ENCODE measurements around the gene ARHGAP26. TPM values are rescaled to one million over a fixed set of nuclear protein-coding genes. Genes with fewer than 3 reads are reported as not detected.

Gene ARHGAP26
- polyA plus RNA-seq, 3 donors = 9.5 to 14.5 (median 14.4) TPM

DNA sequence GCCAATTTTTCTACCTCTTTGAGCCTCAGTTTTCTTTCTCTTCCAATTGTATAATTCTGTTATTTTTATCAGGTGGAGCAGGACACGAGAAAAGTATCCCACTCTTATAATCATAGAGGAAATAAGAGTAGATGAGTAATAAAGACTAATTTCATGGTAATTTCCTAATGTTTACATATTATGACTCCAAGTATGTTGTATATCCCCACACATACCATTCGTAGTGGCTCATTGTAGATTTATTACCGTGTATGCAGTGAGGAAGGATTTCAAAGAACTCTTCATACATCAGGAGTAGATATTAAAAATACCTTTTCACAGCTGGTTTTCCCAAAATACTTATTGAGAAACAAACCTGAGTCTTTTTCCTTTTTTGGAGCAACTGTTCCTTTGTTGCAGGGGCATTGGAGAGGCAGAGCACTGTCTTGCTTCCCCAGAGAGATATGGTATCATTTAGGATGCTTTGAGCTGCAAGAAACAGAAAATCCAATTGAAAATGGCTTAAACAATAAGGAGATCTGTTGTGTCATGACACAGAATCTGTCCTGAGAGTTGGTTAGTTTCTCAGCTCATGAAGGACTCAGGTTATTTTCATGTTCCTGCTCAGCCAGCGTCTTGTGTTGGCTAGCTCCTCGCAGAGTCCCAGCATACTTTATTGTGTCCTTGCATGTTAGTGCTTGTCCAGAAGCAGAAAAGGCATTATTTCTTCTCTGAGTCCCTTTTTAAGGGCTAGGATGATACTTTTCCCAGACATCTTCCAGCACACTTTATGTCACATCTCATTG, 291.2 kb downstream of the ARHGAP26 start:
- no peak for DNase-seq

DNA sequence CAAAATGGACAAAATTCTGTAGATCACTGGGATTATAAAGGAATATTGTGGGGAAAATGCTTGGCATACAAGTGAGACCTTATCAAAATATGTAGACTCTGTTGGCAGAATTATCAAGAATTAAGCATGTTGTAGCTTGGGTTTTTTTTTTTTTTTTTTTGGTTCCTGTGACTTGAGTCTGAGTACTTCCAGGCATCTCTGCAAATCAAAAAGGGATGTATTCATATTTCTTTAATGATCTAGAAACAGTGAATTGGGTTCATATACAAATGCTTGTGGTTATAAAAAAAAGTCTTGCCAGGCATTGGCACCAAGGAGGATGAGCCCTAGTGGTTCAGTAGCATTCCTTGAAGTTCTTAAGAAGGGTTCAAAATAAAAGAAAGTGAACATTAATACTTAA, 292.2 kb downstream of the ARHGAP26 start:
- no peak for DNase-seq

DNA sequence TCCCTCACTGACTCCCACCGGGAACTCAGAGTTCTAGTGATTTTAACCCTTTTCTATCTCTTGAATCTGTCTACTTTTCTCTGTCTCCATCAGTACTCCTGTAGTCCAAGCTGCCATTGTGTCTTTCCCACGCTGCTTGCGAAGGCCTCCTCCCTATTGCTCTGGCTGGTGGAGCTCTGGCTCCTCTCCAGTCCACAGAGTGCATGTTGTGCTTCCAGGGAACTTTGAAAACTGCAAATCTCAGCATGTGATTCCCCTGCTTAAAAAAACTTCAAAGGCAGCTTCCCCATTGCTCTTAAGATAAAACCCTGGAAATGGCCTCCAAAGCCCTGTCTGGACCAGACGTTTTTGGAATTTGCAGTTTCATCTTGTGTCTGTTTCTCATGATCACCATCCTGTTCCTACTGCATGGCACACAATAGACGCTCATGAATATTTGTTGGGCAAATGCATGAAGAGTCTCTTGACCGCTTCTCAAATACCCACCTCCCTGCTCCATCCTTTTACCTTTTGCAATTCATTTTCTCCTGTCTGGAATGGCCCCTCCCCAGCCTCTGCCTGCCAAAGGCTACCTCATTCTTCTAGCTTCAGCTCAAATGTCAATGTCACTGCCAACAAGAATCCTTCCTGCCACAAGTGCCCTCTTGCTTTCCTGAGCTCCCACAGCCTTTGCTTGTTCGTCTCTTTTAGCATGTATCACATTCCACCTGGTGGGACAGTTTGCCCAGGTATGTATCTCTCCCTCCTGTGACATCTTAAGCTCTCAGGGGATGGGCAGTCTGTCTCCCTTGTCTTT, 293.2 kb downstream of the ARHGAP26 start:
- no peak for DNase-seq

DNA sequence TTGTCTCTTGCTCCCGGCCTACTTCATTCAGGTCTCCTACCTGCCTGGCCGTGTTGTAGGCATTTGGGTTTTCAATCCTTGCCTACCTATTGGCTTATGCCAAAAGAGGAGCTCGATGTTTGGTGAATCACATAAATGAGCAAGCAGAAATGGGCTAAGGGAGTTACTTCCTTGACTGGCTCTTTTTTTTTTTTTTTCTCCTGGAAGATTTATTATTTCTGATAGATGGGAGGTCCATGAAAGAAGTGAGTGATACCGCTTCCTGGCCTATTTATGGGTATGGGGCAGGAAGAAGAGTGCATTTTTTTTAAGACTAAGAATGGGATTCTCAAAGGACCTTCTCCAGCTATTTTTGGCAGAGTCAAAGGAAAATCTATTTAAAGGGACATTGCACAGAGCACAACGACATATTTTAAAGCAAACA, 294.1 kb downstream of the ARHGAP26 start:
- DNase-seq = no peak

DNA sequence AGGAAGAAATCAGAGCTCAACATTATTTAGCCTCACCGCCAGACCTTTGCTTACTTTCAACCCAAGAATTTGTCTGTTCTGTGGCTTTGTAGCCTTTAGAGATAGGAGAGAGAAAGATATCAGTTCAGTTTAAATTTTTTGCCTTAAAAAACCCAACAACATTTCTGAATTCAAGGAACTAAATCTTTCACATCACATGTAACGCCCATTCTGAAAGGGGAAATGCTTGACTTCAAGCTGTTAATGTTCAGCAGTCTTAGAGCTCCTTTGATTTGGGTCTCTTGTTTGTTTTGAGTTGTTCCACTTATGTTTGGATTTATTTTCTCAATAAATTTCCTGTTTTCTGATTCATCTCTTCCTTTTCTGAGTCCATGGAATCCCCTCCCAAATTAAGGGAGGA, 294.5 kb downstream of the ARHGAP26 start:
- no peak for DNase-seq

DNA sequence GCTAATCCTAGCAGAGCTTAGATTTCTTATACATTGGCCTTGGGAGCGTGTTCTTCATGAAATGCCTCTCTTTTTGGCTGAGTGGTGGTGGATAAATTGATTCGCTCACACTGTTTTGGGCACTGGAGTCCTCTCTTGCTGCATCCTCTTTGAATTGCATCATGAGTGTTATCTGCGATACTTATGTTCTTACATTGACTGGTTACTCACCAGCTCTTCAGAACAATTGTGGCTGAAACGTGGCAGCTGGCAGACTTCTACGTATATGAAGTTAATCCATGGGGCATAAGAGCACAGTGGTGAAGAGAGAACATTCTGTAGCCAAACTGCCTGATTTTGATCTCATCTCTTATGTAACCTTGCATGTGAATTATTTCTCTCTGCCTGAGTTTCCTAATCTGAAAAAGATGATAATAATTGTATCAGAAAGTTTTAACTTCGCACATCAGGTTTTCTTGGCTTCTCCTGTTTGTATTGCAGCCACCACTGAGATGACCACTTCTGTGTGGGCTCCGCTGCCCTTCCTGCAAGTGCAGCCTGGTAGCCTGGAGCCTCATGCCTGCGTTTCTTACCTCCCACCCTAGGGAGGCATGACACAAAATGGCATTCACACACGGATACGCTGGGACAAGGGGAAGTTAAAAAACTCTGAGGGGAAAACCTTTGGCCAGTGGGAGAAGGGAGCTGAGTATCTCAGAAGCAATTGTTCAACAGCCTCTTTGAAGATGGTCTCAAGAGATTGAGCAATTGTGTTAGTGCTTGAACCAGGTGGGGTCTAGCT, 295.2 kb downstream of the ARHGAP26 start:
- DNase-seq = no peak

DNA sequence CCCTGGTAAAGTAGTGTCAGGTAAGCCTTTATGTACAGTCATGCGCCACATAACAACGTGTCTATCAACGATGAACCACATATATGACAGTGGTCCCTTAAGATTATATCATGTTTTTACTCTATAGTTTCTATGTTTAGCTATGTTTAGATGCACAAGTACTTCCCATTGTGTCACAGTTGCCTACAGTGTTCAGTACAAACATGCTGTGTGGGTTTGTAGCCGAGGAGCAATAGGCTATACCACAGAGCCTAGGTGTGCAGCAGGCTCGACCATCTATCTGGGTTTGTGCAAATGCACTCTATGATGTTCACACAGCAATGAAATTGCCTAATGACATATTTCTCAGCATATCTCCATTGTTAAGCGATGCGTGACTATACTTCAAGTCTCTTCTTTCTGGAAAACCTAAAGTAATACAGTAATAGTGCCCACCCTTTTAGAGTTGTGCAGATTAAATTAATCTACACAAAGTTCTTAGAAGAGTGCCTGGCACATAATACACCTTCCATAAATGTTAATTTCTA, 295.9 kb downstream of the ARHGAP26 start:
- DNase-seq = no peak

DNA sequence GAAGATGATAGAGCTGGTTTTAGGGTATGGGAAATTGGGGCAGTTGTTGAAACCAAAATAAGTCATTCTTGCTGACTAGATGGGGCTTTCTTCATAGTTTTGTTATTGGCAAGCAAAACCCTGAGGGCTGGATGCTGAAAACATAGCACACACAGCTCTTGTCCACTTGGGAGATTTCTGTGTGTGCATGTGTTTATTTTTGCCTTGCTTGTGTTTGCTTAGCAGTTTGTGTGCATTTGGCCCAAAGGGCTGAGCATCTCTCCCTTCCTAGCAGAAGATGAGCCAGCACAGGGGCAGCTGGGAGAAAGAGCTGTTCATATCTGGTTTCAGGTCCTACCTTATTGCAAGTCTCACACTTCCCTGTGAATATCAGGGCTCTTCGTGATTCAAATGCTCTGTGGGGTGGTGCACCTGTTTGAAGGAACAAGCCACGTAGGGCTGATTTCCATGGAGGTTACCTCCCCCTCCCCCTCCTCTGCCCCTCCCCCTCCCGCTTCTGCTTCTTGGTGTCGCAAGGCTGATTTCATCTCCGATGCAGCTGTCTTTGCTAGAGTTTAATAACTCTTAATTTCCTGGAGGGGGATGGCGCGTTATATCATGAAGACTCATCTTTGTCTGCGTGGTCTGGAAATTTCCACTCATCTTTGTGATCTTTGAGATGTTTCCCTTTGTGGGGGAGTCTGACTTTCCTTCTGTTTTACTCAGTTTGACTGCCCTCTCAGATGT, 296.5 kb downstream of the ARHGAP26 start:
- DNase-seq = no peak

DNA sequence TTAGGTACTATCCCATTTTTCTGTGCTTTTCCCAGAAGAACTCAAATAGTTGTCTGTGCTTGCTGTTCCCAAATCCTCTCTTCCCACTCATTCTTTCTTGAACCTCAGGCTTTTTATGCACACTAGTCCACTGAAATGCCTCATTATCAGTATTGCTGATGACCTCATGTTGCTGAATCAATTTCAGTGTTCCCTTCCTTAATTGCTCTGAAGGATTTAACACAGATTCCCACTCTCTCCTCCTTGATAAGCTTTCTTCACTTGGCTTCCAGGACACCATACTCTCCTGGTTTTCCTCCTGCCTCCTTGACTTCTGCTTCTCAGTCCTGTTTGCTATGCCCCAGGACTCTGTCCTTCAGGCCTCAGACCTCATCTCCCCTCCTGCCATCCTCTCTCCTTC, 298.5 kb downstream of the ARHGAP26 start:
- no peak for DNase-seq

DNA sequence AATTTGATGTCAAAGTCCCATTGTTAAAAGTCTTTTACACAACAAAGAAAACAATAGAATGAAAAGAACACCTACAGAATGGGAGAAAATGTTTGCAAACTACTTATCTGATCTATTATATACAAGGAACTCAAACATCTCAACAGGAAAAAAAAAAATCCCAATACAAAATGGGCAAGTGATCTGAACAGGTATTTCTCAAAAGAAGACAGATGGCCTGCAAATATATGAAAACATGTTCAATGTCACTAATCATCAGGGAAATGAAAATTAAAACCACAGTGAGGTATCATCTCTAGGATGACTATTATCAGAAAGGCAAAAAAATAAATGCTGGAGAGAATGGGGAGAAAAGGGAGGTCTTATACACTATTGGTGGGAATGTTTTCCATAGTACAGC, 301.8 kb downstream of the ARHGAP26 start:
- DNase-seq = no peak

DNA sequence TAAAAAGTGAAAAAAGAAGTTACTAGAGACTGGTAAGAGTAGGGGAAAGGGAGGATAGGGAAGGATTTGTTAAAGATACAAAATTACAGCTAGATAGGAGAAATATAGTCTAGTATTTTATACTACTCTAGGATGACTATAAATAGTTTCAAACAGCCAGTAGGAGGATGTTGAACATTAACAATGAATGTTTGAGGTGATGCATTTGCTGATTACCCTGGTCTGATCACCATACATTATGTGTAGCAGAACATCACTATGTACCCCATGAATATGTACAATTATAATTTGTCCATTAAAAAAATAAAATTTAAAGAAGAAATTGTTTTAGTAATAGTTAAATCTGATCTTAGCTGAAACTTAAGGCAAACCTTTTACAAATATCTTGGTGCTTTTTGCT, 302.6 kb downstream of the ARHGAP26 start:
- no peak for DNase-seq

DNA sequence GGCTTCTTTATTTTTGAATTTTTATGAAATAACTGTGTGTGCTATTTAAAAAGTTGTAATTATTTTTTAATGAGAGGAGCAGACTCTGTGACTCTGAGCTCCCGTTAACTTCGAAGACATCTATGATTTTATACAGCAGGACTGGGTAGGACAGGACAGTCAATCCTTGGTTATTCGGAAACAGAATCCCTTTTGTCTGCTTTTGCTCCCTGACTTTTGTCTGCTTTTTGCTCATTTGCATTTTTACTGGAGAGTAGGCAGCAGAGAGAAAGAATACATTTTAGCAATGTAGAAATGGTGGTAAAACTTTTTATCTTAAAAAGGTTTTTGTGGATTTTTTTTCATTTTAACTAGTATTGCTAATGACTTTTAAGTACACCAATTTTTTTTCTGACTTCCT, 303.6 kb downstream of the ARHGAP26 start:
- DNase-seq = no peak

DNA sequence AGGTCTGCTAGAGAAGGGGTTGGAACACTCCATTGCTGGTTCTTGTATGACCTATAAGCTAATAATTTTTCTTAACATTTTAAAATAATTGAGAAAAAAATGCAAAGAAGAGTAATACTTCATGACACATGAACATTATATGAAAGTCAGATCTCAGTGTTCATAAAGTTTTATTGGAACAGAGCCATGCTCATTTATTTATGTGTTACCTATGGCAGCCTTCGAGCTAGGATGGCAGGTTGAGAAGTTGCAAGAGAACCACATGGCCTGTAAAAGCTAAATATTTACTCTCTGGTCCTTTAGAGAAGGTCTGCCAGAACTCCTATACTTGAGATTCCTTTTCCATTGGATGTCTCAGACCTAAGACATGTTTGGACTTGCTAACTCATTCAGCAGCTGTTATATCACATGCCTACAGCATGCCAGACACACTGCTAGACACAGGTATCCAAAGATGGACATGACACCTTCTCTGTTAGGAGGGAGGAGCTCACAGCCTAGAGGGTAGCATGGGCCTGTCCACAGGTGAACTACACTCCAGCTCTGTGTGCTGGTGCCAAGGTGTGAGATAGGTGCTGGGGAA, 304.3 kb downstream of the ARHGAP26 start:
- DNase-seq = no peak

DNA sequence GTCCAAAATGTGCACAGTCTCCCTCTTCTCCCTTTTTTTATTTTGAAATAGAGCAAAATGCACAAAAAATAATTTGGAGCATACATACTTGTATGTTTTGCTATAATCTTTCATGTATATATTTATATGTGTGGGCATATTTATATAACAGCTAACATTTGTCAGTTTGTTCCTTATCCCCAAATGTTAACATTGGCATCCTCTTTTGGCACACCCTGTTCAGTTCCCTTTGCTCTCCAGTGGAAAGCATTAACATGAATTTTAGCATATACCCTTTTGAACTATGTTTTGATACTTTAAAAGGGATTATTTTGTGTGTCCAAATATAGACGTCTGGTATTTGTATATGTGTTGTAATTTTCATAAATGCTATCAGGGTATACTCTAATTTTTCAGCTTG, 306.2 kb downstream of the ARHGAP26 start:
- no peak for DNase-seq

DNA sequence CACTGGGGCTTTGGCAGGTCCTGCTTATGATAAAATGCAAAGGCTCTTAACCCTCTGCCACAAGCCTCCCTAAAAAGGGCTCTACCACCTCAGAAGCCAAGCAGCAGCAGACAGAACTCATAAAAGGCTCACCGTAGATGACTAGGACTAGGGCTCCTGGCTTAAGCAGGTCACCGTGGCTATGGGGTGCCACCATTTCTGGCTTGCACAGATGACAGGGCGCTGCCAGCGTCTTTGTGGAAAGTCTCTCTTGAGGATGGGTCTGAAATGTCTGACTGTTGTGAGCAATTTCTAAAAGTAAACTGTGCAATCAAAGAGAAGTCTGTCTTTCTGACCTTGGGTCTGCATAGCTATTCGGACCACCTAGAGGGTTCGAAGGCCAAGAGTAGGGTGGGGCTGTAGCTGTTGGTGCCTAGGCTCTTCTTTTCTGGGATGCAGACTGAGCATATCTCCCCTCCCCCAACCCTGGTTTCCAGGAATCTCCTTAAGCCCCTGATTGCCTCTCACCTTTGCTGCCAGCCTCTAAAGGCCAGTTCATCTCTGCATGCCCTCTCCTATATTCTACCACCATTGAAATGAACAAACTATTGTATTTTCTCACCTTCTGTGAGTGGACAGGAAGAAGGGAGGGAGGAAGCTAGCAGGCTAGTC, 307.4 kb downstream of the ARHGAP26 start:
- DNase-seq = no peak

DNA sequence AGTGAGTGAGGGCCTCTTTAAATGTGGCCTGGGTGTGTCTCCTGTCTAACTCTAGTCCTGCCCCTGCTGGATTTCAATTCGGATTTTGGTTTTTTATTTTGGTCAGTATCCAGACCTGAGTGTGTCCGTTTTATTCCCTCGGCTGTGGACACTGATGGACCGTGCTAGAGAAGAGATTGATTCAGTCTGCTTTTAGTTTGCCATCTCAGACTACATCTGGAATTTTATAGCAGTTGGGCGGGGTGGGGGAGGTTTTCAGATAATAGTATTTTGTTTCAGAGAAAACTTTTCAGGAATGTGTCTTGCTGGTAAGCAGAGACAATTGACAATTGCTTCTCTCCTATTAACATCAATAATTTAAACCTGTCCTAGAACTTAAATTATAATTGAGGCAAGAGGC, 308.1 kb downstream of the ARHGAP26 start:
- no peak for DNase-seq

DNA sequence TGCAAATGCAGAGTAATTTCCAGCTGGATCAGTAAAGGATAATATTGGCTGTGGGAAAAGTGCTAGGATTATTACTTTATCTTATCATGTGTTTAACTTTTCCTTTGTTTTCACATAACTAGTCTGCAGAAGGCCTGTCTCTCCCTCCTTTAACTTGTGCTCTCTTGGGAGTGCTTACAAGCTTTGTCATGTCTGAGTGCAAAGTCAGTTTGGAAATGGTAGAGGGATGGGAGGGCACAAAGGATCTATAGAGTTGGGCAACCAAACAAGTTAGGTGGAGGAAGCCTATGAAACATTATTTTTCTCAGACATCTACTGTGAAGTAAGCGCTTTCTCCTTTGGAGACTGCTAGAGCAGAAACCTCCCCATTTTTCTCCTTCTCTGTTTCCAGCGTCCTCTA, 308.8 kb downstream of the ARHGAP26 start:
- DNase-seq = no peak

DNA sequence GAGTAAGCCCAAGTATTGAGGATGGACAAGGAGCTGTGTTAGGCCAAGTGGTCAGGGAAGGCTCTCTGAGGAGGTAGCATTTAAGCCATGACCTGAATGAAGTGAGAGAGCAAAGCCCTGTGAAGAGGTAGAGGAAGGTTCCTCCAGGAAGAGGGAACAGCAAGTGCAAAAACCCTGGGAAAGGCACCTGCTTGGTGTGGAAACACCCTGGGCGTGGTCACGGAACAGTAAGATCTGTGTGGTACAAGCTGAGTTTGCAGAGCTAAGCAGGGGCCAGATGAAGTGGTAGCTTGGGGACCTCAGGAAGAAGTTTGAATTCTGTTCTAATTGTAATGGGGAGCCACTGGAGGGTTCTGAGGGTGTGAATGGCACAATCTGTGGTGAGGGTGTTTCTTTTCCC, 310.2 kb downstream of the ARHGAP26 start:
- no peak for DNase-seq

DNA sequence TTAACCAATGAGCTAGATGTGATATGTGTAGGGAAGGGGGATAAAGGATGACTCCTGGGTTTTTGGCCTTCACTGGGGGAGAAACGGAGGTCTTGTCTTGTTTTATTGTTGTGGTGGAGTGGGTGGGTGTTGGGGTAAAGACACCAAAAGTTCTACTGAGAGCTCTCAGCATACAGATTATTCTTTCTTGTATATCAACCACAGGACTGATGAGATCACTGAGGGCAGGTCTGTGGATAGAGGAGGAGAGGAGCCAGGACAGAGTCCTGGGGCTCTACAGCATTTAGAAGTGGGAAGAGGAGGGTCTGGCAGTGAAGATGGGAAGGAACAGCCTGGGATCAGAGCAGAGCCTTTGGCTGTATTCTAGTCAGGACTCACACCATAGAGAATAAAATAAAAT, 310.8 kb downstream of the ARHGAP26 start:
- no peak for DNase-seq

DNA sequence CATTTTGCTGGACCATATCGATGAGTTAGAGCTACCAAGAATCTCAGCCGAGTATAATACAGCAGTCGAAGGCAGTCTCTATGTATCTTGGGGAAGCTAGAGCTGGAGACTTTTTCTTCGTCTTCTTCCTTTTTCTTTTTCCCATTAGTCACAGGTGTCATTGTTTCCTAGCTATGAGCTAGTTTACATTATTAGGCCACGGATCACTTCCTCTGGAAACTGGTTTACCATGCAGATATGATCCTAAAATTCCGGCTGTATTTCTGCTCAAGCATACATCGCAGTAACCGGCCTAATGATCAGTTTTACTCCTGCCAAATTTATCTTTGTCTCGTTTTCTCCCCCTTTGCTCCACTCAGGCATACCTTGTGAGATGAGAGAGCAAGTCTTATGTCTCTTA, 312.8 kb downstream of the ARHGAP26 start:
- DNase-seq = no peak

DNA sequence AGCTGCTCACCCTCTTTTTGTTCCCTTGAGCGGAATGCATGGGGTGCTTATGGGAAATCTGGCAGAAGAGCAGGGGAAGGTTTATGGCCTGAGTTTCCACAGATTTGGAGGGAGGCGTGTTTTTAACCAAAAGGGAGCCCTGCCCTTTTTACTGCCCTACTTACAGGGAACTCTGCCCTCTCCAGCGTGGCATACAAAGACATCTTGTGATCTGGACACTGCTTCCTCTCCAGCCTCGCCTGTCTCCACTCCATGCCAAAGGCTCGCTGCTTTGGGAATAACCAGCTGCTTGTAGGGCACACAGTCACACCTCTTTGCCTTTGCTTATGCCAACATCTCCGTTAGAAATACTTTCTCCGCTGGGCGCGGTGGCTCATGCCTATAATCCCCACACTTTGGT, 314.2 kb downstream of the ARHGAP26 start:
- no peak for DNase-seq

Data from renal pelvis (tissue), 4 donors.